PFSK-1 (cell line): ENCODE measurements around the gene STRADB.

ENCODE experiments used
- FOXP2 ChIP-seq: optimal IDR thresholded peaks from 2 replicates; pipeline ENCODE3; 2011; ENCODE audit warnings: borderline replicate concordance, control low read depth, inconsistent platforms; ENCODE audit not compliant: insufficient read depth; ENCODE audit errors: extremely low read length, extremely low read depth
- POLR2AphosphoS5 ChIP-seq: IDR thresholded peaks from 2 replicates; pipeline ENCODE4 v1.6.1; 2012; ENCODE audit warnings: low read depth, mild to moderate bottlenecking, control low read depth, low read length, moderate library complexity
- REST ChIP-seq, 2 experiments: IDR thresholded peaks; 2 replicates each; pipeline versions ENCODE4 v1.6.1 to v1.8.0; 2011 to 2012; ENCODE audit warnings: low read depth in 2 of 2, low read length in 2 of 2, control low read depth in 1 of 2, inconsistent platforms in 1 of 2, mild to moderate bottlenecking in 1 of 2, moderate library complexity in 1 of 2; ENCODE audit not compliant: insufficient read depth in 1 of 2
- SIN3A ChIP-seq: IDR thresholded peaks from 2 replicates; pipeline ENCODE4 v1.6.1; 2012; ENCODE audit warnings: mild to moderate bottlenecking, low read length, moderate library complexity, borderline replicate concordance; ENCODE audit not compliant: insufficient read depth
- TAF1 ChIP-seq: IDR thresholded peaks from 2 replicates; pipeline ENCODE4 v1.6.1; 2012; ENCODE audit warnings: low read length, control low read depth, borderline replicate concordance; ENCODE audit not compliant: insufficient read depth

STRADB gene

DNA sequence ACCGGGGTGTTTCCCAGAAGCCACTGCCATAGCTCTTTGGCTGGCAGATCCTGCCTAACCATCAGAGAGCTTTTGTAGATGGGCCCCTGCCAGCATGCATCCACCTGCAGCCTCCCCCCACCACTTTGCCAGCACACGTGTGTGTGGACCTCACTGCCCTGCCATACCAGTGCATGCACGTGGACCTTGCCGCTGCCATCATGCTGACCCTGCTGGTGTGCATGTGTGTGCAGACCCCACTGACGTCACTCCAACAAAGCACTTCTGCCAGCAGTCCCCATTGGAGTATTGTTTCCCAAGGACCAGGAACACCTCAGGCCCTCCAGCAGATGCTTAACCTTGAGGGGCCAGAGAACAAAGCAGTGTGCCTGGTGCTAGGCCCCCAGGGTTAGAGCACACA lies 71.4 kb downstream of the STRADB start:
- TF ChIP-seq REST (IDR thresholded peaks at IDR 0.05; ENCODE audit: insufficient read depth in 1 of 2, low read depth in 2 of 2, low read length in 2 of 2) (no peak), TAF1 (no peak), SIN3A (no peak), POLR2AphosphoS5 (no peak), FOXP2 (no peak)

DNA sequence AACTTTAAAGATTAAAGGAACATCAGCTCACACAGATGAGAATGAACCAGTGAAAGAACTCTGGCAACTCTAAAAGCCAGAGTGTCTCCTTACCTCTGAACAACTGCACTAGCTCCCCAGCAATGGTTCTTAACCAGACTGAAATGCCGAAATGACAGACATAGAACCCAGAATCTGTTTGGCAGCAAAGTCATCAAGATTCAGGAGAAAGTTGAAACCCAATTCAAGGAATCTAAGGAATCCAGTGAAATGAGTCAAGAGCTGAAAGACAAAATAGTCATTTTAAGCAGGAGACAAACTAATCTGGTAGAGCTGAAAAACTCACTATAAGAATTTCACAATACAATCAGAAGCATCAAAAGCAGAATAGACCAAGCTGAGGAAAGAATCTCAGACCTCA lies 72.0 kb downstream of the STRADB start:
- TF ChIP-seq POLR2AphosphoS5 (no peak), REST (IDR thresholded peaks at IDR 0.05; ENCODE audit: insufficient read depth in 1 of 2, low read depth in 2 of 2, low read length in 2 of 2) (no peak), FOXP2 (no peak), SIN3A (no peak), TAF1 (no peak)
